Panc1 (cell line): ENCODE results near the gene MLLT3. TPM values are rescaled to one million over a fixed set of nuclear protein-coding genes. Genes with fewer than 3 reads are reported as not detected.

Experiments used
- ATAC-seq: fragments of 200-7000 bp; cut with Tn5 transposase; 2 replicates; pipeline ENCODE4 v1.9.1; 2020; ENCODE audit warnings: mild to moderate bottlenecking, moderate library complexity
- BruUV-seq: library from RNA; stranded (reverse); fragments of 400-500 nt; replicated peaks from 2 replicates; lab custom pipeline; 2021; lab: Mats Ljungman, UMichigan
- CTCF ChIA-PET: fragments of 300-600 bp; sonication (Branson Sonifier 250); formaldehyde crosslinking; loops from one replicate; lab custom pipeline; 2022; ENCODE audit warnings: antibody characterized with exemption; lab: Charles Lee
- POLR2A ChIA-PET: fragments of 300-600 bp; sonication (Branson Sonifier 250); formaldehyde crosslinking; loops from one replicate; lab custom pipeline; 2022; ENCODE audit warnings: antibody characterized with exemption; lab: Charles Lee
- DNase-seq: peaks from one replicate; pipeline ENCODE4 v3.0.0-alpha.2; 2010; ENCODE audit warnings: low read depth, low spot score
- H3K27ac ChIP-seq: 2 replicates; pipeline ENCODE4 v1.5.1; 2011; ENCODE audit warnings: mild to moderate bottlenecking, low read length, inconsistent platforms
- H3K27me3 ChIP-seq: fragments of 200-500 bp; sonication (Bioruptor generic); 2 replicates; pipeline ENCODE4 v1.6.0; 2014; ENCODE audit warnings: low read length, inconsistent platforms; ENCODE audit not compliant: control insufficient read depth, insufficient read depth
- H3K36me3 ChIP-seq: fragments of 200-500 bp; sonication (Bioruptor generic); 2 replicates; pipeline ENCODE4 v1.5.1; 2014; ENCODE audit warnings: inconsistent platforms, mild to moderate bottlenecking, low read length, moderate library complexity; ENCODE audit not compliant: control insufficient read depth, insufficient read depth
- H3K4me1 ChIP-seq: 2 replicates; pipeline ENCODE4 v1.5.1; 2011; ENCODE audit warnings: inconsistent platforms, mild to moderate bottlenecking, low read length, moderate library complexity; ENCODE audit not compliant: control insufficient read depth, insufficient read depth
- H3K4me3 ChIP-seq, 2 experiments: 2 replicates each; pipeline ENCODE4 v1.5.1; 2011 to 2012; ENCODE audit warnings: low read depth in 2 of 2, low read length in 2 of 2, mild to moderate bottlenecking in 2 of 2, inconsistent platforms in 1 of 2, moderate library complexity in 1 of 2
- H3K9me3 ChIP-seq: fragments of 200-500 bp; sonication (Bioruptor generic); 2 replicates; pipeline ENCODE4 v1.5.1; 2014; ENCODE audit warnings: low read depth, mild to moderate bottlenecking, inconsistent platforms, low read length, moderate library complexity; ENCODE audit not compliant: control insufficient read depth, insufficient read depth
- CTCF ChIP-seq: fragments of 450-650 bp; IDR thresholded peaks from 2 replicates; pipeline ENCODE4 v1.5.1; 2017; ENCODE audit warnings: mild to moderate bottlenecking
- POLR2AphosphoS5 ChIP-seq: IDR thresholded peaks from 2 replicates; pipeline ENCODE4 v1.6.1; 2012; ENCODE audit warnings: mild to moderate bottlenecking, low read depth, low read length, moderate library complexity
- REST ChIP-seq, 2 experiments: IDR thresholded peaks; 2 replicates each; pipeline ENCODE4 v1.6.1; 2011 to 2012; ENCODE audit warnings: low read depth in 2 of 2, control low read depth in 1 of 2, low read length in 1 of 2, mild to moderate bottlenecking in 1 of 2, moderate library complexity in 1 of 2; ENCODE audit not compliant: insufficient read depth in 1 of 2
- SIN3A ChIP-seq: IDR thresholded peaks from 2 replicates; pipeline ENCODE4 v1.6.1; 2012; ENCODE audit warnings: low read depth, mild to moderate bottlenecking, low read length, moderate library complexity, borderline replicate concordance; ENCODE audit not compliant: insufficient read depth
- TCF7L2 ChIP-seq: IDR thresholded peaks from 2 replicates; pipeline ENCODE4 v1.6.1; 2011; ENCODE audit warnings: mild to moderate bottlenecking, low read depth, low read length, inconsistent platforms
- in situ Hi-C: cut with HindIII; loops from 2 replicates; pipeline ENCODE4 v1.10.0; 2016; ENCODE audit warnings: low sequenced_read_pairs, low pct_unique_long_range_greater_than_20kb
- intact Hi-C: fragments of 100-400 bp; cut with micrococcal nuclease; formaldehyde crosslinking; loops from one replicate; pipeline ENCODE4 v1.10.0; 2022; ENCODE audit not compliant: unreplicated experiment
- total RNA-seq: library from RNA; stranded (reverse); gene quantifications from one replicate; pipeline ENCODE4 v1.2.1, GENCODE V29; 2021; ENCODE audit not compliant: unreplicated experiment

The MLLT3 gene
- total RNA-seq, 1 experiment from 2014 or later: 0.49 TPM

GRCh38 chr9:20446248-20446647, 176.1 kb downstream of the MLLT3 start:
- BruUV-seq: no TSS peak
- TF ChIP-seq POLR2AphosphoS5 (no peak), TCF7L2 (no peak), CTCF (no peak), SIN3A (no peak), REST (IDR thresholded peaks at IDR 0.05; ENCODE audit: insufficient read depth in 1 of 2, low read depth in 2 of 2, low read length in 1 of 2) (no peak)
- H3K27me3 ChIP-seq: no peaks in the 10 kb centered on the region
- in situ Hi-C loops (no loop called here), intact Hi-C loops (no loop called here)
- no peaks in the 10 kb centered on the region for H3K4me1 ChIP-seq
- H3K9me3 ChIP-seq: no peaks in the 10 kb centered on the region
- no peak overlapping the region for H3K4me3 ChIP-seq
- ChIA-PET POLR2A (no interaction called here), CTCF (no interaction called here)
- H3K36me3 ChIP-seq: no peaks in the 10 kb centered on the region
- ATAC-seq (no peak), DNase-seq (no peak)
- no peak overlapping the region for H3K27ac ChIP-seq

GRCh38 chr9:20442461-20443319, 179.6 kb downstream of the MLLT3 start:
- no TSS peak for BruUV-seq
- POLR2A ChIA-PET: no interaction called here
- H3K4me3 ChIP-seq: no peak overlapping the region
- DNase-seq: no peak
- no peaks in the 10 kb centered on the region for H3K4me1 ChIP-seq
- no peaks in the 10 kb centered on the region for H3K9me3 ChIP-seq
- TF ChIP-seq TCF7L2 (no peak), SIN3A (no peak), REST (IDR thresholded peaks at IDR 0.05; ENCODE audit: insufficient read depth in 1 of 2, low read depth in 2 of 2, low read length in 1 of 2) (no peak), POLR2AphosphoS5 (no peak), CTCF (no peak)
- CTCF ChIA-PET: no interaction called here
- no peak overlapping the region for H3K27ac ChIP-seq
- intact Hi-C loops (no loop called here), in situ Hi-C loops (no loop called here)
- H3K36me3 ChIP-seq: no peaks in the 10 kb centered on the region
- no peak for ATAC-seq
- no peaks in the 10 kb centered on the region for H3K27me3 ChIP-seq
